Astrocyte of the hippocampus (primary cell): ENCODE measurements around the gene EXOC2.
"Not testable (repeated sequence)": the region's sequence is repeated elsewhere in the genome, so short reads cannot be mapped to it uniquely, and the experiment has no call there.

Experiments used
- DNase-seq: peaks from one replicate; pipeline ENCODE4 v3.0.0; 2011; ENCODE audit warnings: low read depth, low spot score

EXOC2 gene

DNA sequence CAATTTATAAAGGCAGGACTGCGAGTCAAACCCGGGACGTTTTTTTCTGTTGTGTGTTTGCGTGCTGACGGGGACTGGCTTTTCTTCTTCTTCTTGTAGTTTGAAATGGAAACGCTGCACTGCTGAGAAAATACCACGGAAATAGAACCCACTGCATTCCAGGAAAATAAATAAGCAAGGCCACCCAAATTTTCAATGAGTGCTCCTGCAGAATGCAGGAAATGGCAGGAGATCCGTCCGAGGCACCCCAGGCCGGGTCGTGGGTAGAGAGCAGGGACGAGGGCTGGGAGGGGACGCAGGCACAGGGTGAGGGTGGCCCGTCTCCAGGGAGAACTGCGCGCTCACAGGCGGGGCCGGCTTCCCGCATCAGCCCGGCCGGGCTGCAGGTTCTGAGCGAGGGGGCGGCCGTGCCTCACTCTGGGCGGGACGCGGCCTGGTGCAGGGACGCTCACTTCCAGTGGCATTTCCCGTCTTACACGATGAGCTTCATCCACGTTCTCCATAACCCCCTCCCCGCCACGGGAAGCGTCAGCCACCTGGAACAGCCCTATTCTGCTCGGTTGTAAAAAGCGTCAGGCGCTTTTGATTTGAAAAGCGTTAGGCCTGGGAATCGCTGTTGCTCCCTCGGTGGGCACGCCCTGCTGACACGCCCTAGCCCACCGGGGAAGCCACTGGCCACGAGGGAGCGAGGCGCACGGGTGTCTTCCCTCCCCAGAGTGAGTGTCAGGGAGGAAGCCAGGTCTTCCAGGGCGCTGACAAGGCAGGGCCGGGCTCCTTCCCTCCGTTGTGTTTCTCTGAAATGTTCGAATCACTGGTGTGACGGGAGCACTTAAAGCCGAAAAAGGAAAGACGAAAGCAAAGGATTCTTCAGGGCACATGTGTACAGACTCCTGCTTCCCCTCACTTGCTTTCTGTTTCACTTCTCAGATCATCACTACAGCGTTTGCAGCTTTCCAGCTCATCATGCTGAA is 17.9 kb upstream of the EXOC2 start:
- peak; percentile 65 for DNase-seq

DNA sequence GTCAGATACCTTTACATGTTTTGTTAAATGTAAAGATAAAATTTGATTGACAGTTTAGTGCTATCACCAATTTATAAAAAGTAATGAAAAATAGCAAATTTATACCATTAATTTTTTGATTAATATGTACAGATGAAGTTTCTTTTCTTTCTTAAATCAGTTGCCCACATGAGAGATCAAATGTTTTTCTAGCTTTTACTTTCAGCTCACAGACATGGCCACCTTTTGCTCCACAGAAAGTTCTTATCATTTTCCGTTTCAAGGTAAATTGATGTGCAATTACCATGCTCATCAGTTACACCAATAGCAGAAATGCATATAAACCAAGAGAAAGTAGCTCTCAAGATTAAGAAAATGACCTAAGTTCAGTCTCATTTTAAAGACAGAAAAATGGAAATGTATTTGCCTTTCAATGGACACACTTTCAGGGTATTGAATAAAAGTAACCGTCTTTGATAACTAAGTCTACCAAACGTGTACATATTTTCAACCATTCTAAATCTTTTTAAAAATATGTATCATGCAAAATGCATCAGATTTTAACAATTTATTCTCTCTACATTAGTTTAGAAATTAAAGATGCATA is 16.6 kb upstream of the EXOC2 start:
- DNase-seq: no peak

DNA sequence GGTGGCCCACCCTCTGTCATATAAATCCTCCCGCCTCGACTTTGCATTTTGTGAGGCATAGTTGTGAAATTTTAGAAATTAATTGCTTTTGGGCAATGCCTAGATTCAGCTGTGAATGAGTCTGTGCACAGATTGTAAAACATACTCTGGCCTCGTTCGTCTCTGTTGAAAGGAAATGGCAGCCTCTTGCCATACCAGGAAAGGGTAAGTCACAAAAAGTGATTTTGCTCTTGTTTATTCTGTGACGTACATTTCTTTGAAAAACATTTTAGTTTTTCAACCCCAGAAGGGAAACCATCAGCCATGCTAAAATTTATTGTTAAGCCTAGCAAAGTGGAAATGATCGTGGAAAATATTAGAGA is 15.3 kb upstream of the EXOC2 start:
- DNase-seq: no peak

DNA sequence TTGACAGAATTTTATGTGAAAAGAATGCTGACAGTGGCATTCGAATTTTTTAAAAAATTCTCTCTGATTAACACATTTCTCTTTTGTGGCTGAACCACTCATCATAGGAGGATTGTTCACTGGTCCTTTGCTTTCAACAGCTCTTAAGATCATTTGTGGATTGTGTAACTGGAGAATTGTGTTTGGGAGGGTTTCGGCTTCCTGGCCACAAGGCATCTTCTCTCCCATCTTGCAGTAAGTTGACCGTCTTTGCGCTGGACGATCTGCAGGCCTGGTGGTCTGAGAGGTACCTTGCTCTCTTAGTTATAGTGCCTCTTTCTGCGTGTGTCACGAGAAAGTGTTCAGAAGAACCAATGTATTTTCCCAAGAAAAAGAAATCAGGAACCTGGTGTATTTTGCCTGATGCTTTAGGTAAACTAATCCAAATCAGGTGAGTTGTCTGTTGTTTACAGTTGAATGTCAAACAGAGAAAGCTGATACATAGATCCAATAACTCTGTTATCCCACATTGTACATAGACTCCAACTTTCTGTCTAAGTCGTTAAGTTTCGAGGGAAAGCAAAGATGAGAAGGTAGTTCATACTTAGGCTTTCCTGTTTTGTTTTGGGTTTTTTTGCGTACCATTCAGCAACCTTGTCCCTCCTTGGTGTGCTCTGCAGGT is 14.8 kb upstream of the EXOC2 start:
- DNase-seq: no peak

DNA sequence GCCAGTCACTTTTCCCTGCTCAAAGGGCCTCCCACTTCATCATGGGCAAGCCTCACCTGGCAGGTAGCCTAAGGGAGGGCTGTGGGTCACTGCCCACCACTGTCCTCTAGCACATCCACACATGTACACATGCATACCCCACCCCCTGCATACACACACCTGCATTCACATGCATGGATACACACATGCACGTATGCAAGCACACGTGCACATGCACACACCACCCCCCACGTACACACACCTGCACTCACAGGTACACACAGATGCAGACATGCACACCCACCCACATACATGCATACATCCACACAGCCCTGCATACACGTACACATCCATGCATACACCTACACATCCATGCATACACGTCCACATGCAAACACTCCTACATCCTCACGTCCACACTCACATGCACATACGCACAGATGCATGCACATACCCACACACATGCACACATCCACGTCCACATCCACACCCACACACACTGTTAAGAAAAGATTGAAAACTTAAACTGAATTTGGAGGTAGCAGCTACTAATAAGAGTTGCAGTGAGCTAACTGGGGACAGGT is 14.0 kb upstream of the EXOC2 start:
- DNase-seq: no peak

DNA sequence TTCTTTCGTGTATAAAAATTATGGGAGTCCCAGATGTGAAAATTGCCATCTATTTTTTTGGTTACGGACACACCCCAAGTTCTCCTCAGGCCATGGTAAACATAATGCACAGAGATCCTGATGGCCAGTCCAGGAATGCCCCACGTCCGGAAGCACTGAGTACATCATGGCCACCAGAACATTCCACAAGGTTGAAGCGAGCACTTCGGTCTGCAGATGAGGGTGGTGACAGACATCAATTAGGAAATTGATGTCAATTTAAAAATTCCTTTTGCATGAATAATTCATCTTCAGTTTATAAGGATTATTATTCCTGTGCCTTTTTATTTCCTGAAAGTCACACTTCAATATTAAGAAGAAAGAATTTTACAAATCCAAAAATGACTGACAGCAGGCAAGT is 13.2 kb upstream of the EXOC2 start:
- no peak for DNase-seq

DNA sequence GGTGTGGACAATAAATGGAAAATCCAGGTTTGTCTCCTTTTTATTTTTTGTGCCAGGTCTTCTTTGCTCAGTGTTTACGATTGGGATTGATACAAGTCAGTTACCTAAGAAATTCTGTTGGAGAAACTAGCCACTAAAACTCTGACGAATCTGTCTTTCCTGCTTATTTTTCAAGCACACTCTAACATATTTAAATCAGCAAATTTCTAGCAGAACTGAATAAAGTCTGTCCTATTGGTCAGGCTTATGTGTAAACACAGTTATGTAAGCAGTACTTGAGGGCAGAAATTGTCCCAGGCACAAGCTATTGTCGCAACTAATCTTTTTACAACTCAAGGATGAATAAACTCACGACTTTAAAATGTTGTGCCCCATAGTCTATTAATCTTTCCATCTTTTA is 12.1 kb upstream of the EXOC2 start:
- no peak for DNase-seq

DNA sequence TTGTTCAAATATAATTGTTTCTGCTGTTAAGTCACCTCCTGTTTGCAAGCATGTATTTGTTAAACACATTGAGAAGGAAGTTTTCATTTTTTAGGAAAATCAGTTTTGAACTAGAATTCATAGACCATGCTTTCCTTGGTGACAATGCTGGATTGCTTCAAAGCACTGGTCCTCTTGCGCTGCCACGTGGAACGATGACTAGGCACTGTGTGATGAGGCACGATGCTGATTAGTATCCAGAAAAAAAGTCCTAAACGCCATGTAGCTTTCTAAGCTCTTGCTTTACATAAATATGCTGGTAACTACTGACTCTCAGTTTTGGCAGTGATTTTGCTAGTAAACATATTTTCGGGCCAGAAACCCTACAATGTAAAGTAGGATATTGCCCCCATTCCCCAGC is 11.1 kb upstream of the EXOC2 start:
- DNase-seq: no peak

DNA sequence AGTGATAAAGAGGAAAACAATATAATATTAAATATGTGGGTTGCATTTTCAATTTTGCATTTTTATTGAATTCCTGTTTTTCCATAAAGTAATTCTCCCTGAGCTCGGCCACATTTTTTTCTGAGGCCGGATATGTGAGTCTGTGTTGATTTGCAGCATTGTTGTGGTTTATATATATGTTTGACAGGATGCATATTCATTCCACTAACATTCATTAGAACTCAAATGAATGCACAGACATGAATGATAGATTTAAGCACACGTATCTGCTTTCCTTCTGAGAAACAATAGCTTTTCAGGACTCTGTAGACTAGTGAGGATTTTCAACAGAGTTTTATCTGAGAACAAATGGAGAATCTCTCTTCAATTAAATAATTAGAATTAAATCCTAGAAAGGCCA is 10.6 kb upstream of the EXOC2 start:
- no peak for DNase-seq

DNA sequence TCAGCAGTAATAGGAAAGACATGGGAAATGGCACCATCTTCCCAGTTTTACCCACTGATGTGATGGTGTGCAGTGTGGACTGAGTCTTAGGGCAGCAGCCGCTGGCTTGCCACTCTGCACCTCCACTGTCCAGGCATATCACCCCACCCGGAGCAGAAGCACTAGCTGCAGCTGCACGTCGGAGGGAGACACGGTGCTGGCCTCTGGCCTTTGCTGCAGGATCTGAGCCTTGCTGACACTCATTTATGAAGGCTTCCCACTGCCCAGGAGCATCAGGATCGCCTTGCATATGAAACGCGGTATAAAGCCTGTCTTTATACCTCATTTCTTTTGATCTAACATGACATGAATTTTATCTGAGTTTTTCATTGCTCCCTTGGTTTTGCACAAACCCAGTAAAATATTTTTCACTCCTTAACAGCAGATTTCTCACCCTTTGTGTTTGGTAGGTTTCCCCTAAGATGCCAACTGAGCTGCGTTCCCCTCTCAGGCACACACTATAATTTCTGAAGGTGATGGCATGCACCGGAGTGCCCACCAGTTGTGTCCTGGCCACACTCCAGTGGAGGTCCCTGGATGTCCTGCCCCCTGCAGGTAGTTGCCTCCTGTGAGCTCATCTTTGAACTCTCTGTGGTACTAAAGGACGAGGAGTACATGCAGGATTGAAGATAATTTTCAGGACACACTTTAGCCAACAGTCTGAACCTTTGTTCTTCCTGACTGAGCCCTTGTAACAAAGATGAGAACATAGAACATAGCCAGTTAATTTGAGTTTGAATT is 9.0 kb upstream of the EXOC2 start:
- DNase-seq: no peak

DNA sequence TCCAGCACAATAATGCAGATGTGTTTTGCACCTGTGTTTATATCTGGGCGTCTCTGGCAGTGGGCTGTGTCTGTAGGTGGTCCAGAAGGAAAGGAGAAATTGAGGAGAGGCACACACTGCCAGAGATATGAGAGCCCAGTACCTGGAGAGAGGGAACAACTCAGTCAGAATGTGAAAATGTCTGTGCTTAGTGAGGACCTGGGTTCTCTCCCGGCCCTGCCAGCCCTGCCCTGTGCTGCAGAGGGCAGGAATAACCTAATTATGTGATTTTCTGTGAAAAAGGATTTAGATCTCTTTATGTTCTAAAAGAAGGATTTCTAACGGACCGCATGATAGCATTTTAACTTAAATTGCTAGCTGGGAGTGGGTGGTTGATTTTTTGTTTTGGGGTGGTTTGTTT is 8.3 kb upstream of the EXOC2 start:
- no peak for DNase-seq

DNA sequence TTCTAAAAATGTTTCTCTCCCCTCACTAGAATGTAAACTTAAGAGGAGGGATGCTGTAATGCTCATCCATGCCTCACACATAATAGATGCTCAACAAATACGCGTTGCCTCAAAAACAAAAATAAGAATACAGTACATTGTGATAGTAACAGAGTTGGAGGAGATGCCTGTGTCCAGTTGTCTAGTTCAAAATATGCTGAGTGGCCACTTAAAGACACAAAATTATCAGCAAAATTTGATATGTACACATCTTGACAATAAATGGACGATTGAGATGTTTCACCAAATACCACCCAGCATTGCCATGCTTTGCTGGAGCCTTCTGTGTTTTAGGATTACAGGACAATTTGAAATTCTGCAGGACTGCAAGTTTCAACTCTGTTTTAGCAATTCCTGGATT is 7.6 kb upstream of the EXOC2 start:
- DNase-seq: no peak

DNA sequence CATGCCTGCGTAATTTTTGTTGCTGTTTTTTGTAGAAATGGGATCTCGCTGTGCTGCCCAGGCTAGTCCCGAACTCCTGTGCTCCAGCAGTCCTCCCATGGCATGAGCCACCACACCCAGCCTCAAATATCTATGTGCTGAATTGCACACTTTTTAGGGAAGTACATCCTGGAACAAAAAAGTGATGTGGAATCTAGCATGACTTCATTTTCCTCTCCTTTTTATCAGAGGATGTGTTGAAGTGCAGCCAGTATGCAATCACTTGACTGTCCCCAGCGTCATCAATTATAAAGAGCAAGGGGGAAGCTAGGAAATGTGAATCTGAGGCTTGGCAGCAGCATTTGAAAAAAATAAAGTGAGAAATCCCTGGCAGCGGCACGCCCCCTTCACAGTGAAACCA is 6.4 kb upstream of the EXOC2 start:
- no peak for DNase-seq

DNA sequence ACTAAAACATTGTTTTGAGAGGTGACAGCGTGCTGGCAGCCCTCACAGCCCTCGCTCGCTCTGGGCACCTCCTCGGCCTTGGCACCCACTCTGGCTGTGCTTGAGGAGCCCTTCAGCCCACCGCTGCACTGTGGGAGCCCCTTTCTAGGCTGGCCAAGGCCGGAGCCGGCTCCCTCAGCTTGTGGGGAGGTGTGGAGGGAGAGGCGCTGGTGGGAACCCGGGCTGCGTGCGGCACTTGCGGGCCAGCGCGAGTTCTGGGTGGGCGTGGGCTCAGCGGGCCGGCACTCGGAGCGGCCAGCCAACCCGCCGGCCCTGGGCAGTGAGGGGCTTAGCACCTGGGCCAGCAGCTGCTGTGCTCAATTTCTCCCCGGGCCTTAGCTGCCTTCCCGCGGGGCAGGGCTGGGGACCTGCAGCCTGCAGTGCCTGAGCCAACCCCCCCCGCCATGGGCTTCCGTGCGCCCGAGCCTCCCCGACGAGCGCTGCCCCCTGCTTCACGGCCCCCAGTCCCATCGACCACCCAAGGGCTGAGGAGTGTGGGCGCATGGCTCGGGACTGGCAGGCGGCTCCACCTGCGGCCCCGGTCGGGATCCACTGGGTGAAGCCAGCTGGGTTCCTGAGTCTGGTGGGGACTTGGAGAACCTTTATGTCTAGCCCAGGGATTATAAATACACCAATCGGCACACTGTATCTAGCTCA is 1.6 kb upstream of the EXOC2 start:
- not testable (repeated sequence) for DNase-seq

DNA sequence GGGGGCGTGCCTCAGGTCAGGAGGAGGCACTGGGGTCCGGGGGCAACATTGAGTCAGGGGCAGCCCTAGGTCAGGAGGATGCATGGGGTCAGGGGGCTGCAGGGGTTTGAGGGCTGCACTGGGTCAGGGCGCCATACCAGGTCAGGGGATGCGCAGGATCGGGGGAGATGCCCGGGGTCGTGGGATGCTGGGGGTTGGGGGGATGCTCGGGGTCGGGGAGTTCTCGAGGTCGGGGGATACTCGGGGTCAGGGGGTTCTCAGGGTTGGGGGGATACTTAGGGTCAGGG is 727 bp upstream of the EXOC2 start:
- no peak for DNase-seq

DNA sequence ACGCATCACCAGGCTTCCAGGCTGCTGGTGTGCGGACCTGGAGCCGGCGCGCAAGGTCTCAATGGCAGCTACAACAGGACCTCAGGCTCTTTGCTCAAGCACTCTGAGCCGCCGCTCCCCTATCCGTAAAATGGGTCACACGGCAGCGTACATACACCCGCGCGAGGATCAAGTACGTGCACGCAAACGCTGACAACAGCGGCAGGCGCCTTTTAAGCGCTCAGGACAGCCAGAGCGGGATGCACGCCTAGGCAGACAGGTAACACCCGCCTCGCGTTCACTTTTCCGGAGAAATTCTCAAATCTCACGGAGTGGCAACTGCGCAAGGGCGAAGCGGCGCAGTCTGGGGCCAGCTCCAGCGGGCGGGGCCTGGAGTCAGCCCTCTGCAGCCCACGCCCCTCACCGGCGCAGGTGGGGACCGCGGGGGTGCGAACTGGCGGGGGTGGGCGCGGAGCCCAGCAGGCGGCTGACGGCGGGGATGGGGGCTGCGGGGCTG is 535 bp downstream of the EXOC2 start:
- peak; percentile 64 for DNase-seq

DNA sequence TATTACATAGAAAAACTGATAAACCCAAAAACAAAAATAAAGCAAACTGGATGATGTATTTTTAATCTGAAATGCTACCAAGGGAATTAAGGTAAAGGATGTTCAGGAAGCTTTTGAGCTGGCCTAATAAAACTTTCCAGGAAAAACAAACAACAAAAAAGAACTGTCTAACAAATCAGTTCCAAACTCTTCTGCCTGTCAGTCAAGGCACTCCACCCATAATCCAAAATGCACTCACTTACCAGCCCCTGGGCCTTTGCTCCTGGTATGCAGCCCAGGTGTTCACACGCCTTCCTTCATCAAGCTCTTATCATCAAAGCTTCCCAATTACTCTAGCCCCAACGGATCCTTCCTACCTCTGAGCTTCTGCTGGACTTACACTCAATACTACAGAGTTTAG is 3.7 kb downstream of the EXOC2 start:
- no peak for DNase-seq

DNA sequence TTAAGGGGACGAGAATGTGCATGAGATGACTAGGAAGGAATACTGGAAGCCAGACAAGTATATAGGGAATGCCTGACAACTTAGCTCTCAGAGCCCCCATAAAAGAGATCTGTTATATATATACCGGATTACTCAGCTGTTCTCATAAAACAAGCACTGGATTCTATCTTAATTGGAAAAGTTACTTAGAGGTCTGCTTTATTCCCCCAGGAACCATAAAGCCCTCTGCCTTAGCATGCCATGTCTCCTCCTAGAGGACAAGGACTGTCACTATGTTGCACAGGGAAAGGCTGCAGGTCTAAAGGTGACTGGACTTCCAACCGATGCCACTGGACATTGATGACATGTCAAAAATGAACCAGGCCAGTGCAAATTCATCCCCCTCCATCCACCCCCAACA is 6.4 kb downstream of the EXOC2 start:
- DNase-seq: no peak

DNA sequence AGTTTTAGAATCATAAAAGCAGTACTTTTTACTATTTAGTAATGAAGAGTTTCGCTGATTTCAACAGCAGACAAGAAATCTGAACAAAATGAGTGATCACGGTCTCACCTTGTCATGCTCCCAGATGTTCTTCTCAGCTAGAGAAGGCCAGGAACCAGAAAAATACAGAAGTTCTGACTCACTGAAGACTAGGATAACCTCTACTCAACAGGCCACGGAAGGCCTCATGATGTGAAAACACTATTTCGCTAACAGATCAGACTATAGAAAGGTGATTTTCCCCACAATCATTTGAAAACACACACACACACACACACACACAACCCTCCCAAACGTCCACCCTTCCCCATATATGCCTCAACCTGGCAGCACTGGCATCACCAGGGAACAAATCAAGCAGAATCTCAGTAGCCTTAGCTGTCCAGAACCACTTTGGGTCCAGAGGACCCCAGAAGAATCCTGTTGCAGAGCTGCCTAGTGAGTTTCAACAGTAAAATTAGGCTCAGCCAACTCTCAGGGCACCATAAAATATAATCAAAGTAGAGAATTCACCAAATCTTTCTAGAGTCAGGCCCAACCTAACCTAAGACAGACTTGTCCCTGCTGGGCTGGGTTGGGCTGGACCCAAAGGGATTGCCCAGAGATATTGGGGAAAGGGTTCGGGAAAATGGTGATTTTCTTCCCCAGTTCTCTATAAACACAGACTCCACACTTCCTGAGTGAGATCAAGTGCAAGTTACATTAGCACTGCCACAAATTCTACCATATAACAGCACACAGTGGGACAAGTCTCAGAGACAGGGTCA is 7.9 kb downstream of the EXOC2 start:
- peak; percentile 37 for DNase-seq

DNA sequence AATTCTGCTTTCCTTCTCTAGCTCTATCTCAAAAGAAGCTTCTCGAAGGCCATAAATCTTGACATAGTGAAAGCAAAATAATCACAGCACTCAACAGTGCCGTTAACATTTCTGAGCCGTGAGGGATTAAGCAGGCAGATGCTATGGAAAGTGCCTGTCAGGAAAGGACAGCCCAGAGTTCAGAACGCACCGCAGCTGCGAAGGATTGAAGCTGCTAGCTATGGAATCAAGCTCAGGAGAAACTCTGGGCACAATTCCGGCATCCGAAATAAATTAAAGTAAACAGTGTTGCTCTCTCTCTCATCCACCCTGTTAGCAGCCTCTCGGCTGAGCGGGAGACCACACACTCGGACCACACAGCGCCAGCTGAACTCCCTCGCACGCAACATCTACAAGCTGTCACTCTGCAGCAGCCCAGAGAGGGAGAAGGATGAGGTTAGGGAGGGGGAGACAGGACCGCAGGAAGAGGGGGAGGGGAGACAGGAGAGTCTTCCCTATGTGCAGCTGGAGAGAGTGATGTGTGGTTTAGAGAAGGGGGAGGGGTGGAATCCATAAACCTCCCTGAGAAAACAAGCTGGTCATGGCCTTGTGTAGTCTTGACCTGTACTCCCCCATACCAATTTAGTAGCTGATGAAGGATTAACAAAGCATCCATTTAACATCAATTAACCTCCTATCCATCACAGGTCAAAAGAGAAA is 9.0 kb downstream of the EXOC2 start:
- peak; percentile 93 for DNase-seq
